Adrenal gland (tissue), 12 donors: ENCODE results near the gene CTSO. TPM values are rescaled to one million over a fixed set of nuclear protein-coding genes. Genes with fewer than 3 reads are reported as not detected.

Experiments
- DNase-seq, 7 donors: peaks; one replicate each; pipeline ENCODE4 v3.0.0-alpha.2; 2019 to 2020
- H3K27ac ChIP-seq, 5 donors: fragments of 200-600 bp; sonication (generic) in 4 of 5; 1 replicate in 3 of 5; 2 replicates in 2 of 5; pipeline versions ENCODE4 v1.5.1 to v1.8.0; 2016 to 2020; ENCODE audit warnings: mild to moderate bottlenecking in 1 of 5
- H3K27me3 ChIP-seq: fragments of 200-600 bp; 2 replicates; pipeline ENCODE4 v1.8.0; 2021
- H3K36me3 ChIP-seq, 2 donors: fragments of 200-600 bp; replicated peaks in 1 of 2; 1 replicate in 1 of 2; 2 replicates in 1 of 2; pipeline versions ENCODE4 v1.5.1 to v1.8.0; 2018 to 2022
- H3K4me1 ChIP-seq, 2 donors: fragments of 200-600 bp; replicated peaks in 1 of 2; 1 replicate in 1 of 2; 2 replicates in 1 of 2; pipeline versions ENCODE4 v1.5.1 to v1.8.0; 2018 to 2021
- H3K4me3 ChIP-seq, 4 donors: fragments of 200-600 bp; sonication (generic) in 3 of 4; one replicate each; pipeline ENCODE4 v1.5.1; 2016 to 2018
- H3K9me3 ChIP-seq, 3 donors: fragments of 200-600 bp; sonication (generic) in 1 of 3; replicated peaks in 1 of 3; 1 replicate in 2 of 3; 2 replicates in 1 of 3; pipeline versions ENCODE4 v1.5.1 to v1.8.0; 2016 to 2021
- POLR2A ChIP-seq, 2 donors: fragments of 450-650 bp; IDR thresholded peaks; one replicate each; pipeline ENCODE4 v1.6.1; 2017; ENCODE audit warnings: antibody characterized with exemption in 2 of 2, mild to moderate bottlenecking in 2 of 2, moderate library complexity in 1 of 2
- WGBS, 4 donors: extraction: QIAGEN DNeasy Blood & Tissue Kit in 2 of 4; methylation state at CpG; one replicate each; pipeline versions ENCODE4 v1.1.5 to v1.1.7; 2013 to 2017; 5-methylcytosine and 5-hydroxymethylcytosine counted together
- intact Hi-C, 2 donors: fragments of 100-400 bp; cut with DNase I; formaldehyde crosslinking; loops; one replicate each; pipeline versions ENCODE4 v1.14.1 to v1.15.0; 2022 to 2023
- polyA plus RNA-seq, 3 donors: library from polyadenylated mRNA; stranded (reverse); fragments of 200-250 nt in 2 of 3; fragments of 350-450 nt in 1 of 3; fragmentation: Illumina TruSeq in 1 of 3; extraction: RNeasy Lipid Tissue Mini Kit (QIAGEN cat#74804) in 1 of 3; gene quantifications; one replicate each; pipeline ENCODE4 v1.2.3, GENCODE V29; 2013 to 2014
- total RNA-seq, 9 donors: library from RNA; depleted of rRNA in 4 of 9; stranded (reverse); fragments of >200 nt in 4 of 9; fragments of 120-200 nt in 1 of 9; fragmentation: NEBNext Ultra II Directional in 1 of 9; extraction: Animal tissue kit (Norgen Biotek cat#: 25700) in 1 of 9; gene quantifications; one replicate each; pipeline versions ENCODE4 v1.1.0 to v1.2.4, GENCODE V29; 2013 to 2023
- TF ChIP-seq, protein P1 (sequence below), 6 experiments: fragments of 450-650 bp in 4 of 6; fragments of 200-600 bp in 2 of 6; sonication (generic) in 1 of 6; IDR thresholded peaks; 1 replicate in 5 of 6; 2 replicates in 1 of 6; pipeline versions ENCODE4 v1.5.1 to v1.8.0; 2016 to 2021; ENCODE audit warnings: antibody characterized with exemption in 6 of 6, mild to moderate bottlenecking in 2 of 6, moderate library complexity in 1 of 6
- donor health status: healthy with polysubstance abuse.
- donor health status: Bipolar disorder and iron deficiency.
- donor health status: DM: yes; HTN: yes; CAD: no.
- donor health status: DM: no; HTN: no; CAD: no.
- donor health status: DM: no; HTN: no; CAD: no.
- donor health status: DM: yes; HTN: yes; CAD: no.

The CTSO gene
- total and polyA plus RNA-seq, 12 donors, result 5.0 to 46.9 (median 31.9) TPM

DNA sequence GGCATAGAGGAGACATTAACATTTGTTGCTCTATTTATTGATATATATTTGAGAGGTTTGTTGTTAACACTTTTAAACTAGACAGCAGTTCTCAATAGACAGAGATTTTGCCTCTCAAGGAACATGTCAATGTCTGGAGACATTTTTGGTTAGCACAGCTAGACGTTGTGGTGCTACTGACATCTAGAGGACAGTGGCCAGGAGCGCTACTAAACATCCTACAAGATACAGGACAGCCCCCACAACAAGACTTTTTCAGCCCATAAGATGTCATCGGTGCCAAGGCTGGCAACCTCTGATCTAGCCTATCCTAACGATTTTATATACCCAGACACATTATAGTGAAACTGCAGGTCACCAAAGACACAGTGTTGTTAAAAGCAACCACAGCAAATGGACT lies 18.4 kb upstream of the CTSO start:
- WGBS, 4 donors, result 30 to 36% (median 32%) methylated on average over 4 of the region's 4 CpGs
- Histone ChIP-seq H3K27me3 (peaks cover 4% of the 10 kb centered on the region), H3K9me3 (no peaks in the 10 kb centered on the region), H3K27ac (no peak overlapping the region), H3K4me3 (no peak overlapping the region), H3K4me1 (no peaks in the 10 kb centered on the region), H3K36me3 (no peaks in the 10 kb centered on the region)
- TF ChIP-seq, protein P1, sequence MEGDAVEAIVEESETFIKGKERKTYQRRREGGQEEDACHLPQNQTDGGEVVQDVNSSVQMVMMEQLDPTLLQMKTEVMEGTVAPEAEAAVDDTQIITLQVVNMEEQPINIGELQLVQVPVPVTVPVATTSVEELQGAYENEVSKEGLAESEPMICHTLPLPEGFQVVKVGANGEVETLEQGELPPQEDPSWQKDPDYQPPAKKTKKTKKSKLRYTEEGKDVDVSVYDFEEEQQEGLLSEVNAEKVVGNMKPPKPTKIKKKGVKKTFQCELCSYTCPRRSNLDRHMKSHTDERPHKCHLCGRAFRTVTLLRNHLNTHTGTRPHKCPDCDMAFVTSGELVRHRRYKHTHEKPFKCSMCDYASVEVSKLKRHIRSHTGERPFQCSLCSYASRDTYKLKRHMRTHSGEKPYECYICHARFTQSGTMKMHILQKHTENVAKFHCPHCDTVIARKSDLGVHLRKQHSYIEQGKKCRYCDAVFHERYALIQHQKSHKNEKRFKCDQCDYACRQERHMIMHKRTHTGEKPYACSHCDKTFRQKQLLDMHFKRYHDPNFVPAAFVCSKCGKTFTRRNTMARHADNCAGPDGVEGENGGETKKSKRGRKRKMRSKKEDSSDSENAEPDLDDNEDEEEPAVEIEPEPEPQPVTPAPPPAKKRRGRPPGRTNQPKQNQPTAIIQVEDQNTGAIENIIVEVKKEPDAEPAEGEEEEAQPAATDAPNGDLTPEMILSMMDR (IDR thresholded peaks at IDR 0.05), result peak in 5 of 6 experiments; percentile 17 to 43 (median 38)
- no peak for TF ChIP-seq POLR2A (IDR thresholded peaks at IDR 0.05)
- intact Hi-C loops, result no loop called here
- DNase-seq, result peak in 5 of 7 donors; percentile 8 to 30 (median 20)

DNA sequence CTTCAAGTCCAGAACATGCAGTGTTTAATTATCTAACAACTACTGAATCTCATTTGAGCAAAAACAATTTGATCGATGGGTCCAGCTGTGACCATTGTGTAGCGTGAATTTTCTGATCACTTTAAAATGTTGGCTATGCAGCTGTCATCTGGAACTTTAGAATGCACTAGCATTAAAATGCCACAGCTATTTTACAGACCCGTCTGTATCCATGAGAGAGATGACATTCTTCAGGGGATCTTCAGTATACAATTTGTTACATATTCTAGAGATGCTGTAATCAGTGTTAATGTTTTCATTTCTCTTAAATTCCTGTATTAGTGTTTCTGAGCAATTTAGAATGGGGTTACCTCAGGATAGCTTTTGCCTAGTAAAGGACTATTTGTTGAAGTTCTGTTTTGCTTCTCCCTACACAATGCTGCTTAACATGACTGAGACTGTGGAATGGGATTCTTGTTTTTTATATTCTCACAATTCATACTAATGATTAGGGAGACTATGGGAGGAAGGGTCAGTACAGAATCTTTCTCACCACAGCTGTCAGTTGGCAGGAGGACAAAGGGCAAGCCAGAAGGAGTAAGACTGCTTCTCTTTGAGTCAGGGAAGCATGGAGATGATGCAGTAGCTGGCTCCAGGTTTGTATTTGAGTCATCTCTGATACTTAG lies 13.2 kb upstream of the CTSO start:
- WGBS, 4 donors, result 75 to 86% (median 77%) methylated on average over 3 of the region's 3 CpGs
- Histone ChIP-seq H3K27me3 (peaks cover 4% of the 10 kb centered on the region), H3K4me1 (no peaks in the 10 kb centered on the region), H3K27ac (no peak overlapping the region), H3K9me3 (no peaks in the 10 kb centered on the region), H3K36me3 (no peaks in the 10 kb centered on the region), H3K4me3 (no peak overlapping the region)
- no peak for DNase-seq
- no peak for TF ChIP-seq POLR2A (IDR thresholded peaks at IDR 0.05)
- TF ChIP-seq, protein P1 (IDR thresholded peaks at IDR 0.05), result no peak
- intact Hi-C loops, result no loop called here

DNA sequence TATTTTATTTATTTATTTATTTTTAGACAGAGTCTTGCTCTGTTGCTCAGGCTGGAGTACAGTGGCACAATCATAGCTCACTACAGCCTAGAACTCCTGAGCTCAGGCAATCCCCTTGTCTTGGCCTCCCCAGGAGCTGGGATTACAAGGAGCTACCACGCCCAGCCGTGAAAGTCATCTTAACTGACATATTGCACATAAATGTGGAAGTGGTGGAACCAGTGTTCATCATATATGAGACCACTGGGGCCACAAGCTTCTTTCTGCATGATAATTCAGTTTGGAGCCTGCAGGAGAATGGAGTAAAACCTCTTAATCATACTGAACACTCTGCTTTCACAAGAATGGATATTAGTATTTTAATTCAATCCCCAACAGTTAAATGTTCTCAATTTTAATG lies 12.5 kb upstream of the CTSO start:
- no peak for TF ChIP-seq POLR2A (IDR thresholded peaks at IDR 0.05)
- TF ChIP-seq, protein P1 (IDR thresholded peaks at IDR 0.05), result no peak
- H3K4me3 ChIP-seq, result no peak overlapping the region
- H3K27me3 ChIP-seq, result peaks cover 4% of the 10 kb centered on the region
- no peaks in the 10 kb centered on the region for H3K9me3 ChIP-seq
- 81 to 89% (median 83%) methylated on average over 2 of the region's 2 CpGs for WGBS, 4 donors
- no peak for DNase-seq
- H3K36me3 ChIP-seq, result no peaks in the 10 kb centered on the region
- H3K4me1 ChIP-seq, result no peaks in the 10 kb centered on the region
- H3K27ac ChIP-seq, result no peak overlapping the region
- intact Hi-C loops, result no loop called here

DNA sequence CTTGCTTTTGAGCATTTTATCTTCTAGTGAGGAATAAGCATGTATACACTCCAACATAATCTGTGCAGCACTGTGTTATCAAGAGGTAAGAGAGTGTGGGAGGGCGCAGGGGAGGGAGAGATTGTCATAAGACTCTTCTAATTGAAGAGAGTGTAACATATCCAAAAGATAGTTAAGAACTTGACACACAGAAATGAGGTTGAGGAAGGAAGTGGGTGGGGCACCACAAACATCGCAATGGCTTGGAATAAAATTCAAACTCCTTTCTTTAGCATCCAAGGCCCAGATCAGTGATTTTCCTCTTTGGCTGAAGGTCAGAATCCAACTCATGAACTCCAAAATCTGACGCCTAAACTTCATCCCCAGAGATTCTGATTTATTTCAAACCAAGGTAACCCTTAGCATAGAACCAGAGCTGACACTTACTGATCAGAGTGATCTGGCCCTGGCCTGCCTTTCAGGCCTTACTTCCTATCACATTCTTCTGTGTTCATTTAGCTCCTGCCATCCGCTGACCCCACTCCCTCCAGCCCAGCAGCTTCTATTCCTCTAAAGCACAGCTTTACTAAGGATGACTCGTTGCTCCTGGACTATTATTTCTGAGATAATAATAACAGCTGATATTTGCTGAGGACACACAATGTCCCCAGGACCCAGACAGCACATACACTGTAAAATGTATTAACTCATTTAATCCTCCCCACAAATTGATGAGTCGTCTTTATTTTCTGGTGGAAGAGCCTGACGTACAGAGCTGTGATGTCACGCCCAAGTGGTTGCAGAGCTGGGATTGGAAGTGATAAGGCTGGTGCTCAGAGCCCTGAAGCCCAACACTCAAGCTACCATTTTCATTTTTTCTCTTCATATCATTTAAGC lies 10.6 kb upstream of the CTSO start:
- no peak for TF ChIP-seq POLR2A (IDR thresholded peaks at IDR 0.05)
- TF ChIP-seq, protein P1 (IDR thresholded peaks at IDR 0.05), result no peak
- no peak for DNase-seq
- no peaks in the 10 kb centered on the region for H3K27me3 ChIP-seq
- H3K4me1 ChIP-seq, result no peaks in the 10 kb centered on the region
- 78 to 83% (median 81%) methylated on average over 8 of the region's 8 CpGs for whole genome bisulfite sequencing, 4 donors
- H3K4me3 ChIP-seq, result no peak overlapping the region
- intact Hi-C loops, result no loop called here
- no peak overlapping the region for H3K27ac ChIP-seq
- no peaks in the 10 kb centered on the region for H3K36me3 ChIP-seq
- H3K9me3 ChIP-seq, result no peaks in the 10 kb centered on the region
